Activated CD4-positive, alpha-beta T cell treated with anti-CD3 and anti-CD28 coated beads, Interleukin-2, amount 10 ng/mL, durations not matched to agents 24 days and 14 days (primary cell): ENCODE data around the gene HSPE1. TPM values are rescaled to one million over a fixed set of nuclear protein-coding genes. Genes with fewer than 3 reads are reported as not detected.
"Not testable (repeated sequence)": the region's sequence is repeated elsewhere in the genome, so short reads cannot be mapped to it uniquely, and the experiment has no call there.

Experiments used
- DNase-seq: peaks from one replicate; pipeline ENCODE4 v3.0.0; 2022
- H3K27ac Mint-ChIP-seq: one replicate; pipeline ENCODE4 v1.8.0; 2022; ENCODE audit warnings: mild to moderate bottlenecking, mixed read lengths
- H3K27me3 Mint-ChIP-seq: one replicate; pipeline ENCODE4 v1.8.0; 2022; ENCODE audit warnings: mixed read lengths
- H3K36me3 Mint-ChIP-seq: one replicate; pipeline ENCODE4 v1.8.0; 2022; ENCODE audit warnings: low read depth, mild to moderate bottlenecking, mixed read lengths
- H3K4me1 Mint-ChIP-seq: one replicate; pipeline ENCODE4 v1.8.0; 2021; ENCODE audit warnings: mixed read lengths
- H3K4me3 Mint-ChIP-seq: one replicate; pipeline ENCODE4 v1.8.0; 2022; ENCODE audit warnings: mild to moderate bottlenecking, moderate library complexity, mixed read lengths
- H3K9me3 Mint-ChIP-seq: one replicate; pipeline ENCODE4 v1.8.0; 2021; ENCODE audit warnings: mixed read lengths
- intact Hi-C: fragments of 100-400 bp; cut with micrococcal nuclease; formaldehyde crosslinking; loops from one replicate; pipeline ENCODE4 v1.15.1; 2023
- total RNA-seq: library from RNA; stranded (reverse); gene quantifications from 2 replicates; pipeline ENCODE4 v1.2.3, GENCODE V29; 2022

Gene HSPE1
- total RNA-seq, 1 donor from 2014 or later = 411 TPM

DNA sequence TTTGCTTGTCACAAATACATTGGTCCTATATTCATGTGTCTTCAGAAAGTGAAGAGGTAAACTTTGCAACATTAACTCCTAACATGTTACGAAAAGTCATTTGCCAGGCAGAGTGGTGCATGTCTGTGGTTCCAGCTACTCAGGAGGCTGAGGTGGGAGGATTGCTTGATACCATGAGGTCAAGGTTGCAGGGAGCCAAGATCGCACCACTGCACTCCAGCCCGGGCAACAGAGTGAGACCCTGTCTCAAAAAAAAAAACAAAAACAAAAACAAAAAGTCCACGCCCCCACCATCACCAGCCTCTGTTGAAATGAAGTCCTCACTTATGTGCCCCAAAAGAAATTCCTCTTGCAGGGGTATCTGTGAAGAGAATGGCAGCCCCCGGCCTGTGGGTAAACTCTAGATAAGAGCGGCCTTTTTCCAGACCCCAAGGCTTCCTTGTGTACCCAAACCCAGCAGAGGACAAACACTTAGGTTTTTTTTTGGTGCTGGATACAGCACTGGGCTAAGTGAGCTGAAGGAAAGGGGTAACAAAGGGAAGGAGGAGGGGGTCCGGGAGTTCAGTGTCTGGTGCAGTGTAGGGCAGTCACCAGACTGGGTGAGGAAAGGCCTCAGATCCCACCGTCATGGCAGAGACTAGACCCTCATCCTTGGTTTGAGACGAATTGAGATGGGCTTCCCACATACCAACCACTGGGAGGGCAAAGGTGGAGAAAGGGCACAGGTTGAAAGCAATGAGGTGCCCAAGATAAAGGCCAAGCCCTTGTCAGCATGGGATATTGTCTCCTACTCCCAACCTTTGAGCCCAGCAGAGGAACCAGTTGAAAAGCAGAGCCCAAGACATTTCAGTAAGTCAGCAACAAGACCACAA is 19.8 kb upstream of the HSPE1 start:
- H3K27ac Mint-ChIP-seq = no peak overlapping the region
- H3K4me1 Mint-ChIP-seq = no peaks in the 10 kb centered on the region
- intact Hi-C loops = no loop called here
- H3K36me3 Mint-ChIP-seq = peaks cover 65% of the 10 kb centered on the region
- H3K9me3 Mint-ChIP-seq = no peaks in the 10 kb centered on the region
- no peaks in the 10 kb centered on the region for H3K27me3 Mint-ChIP-seq
- DNase-seq = no peak
- no peak overlapping the region for H3K4me3 Mint-ChIP-seq

GRCh38 chr2:197484248-197484647 is 15.9 kb upstream of the HSPE1 start:
- not testable (repeated sequence) for DNase-seq, H3K4me1 Mint-ChIP-seq, H3K27ac Mint-ChIP-seq, H3K27me3 Mint-ChIP-seq, H3K9me3 Mint-ChIP-seq, H3K4me3 Mint-ChIP-seq
- intact Hi-C loops = loop anchor here (2.0 kb wide), 1 partner anchor 15 kb away; the partner anchor contains the start of gene HSPD1
- peaks cover 78% of the 10 kb centered on the region for H3K36me3 Mint-ChIP-seq

- DNase-seq = no peak
- Mint-ChIP-seq H3K27me3 (no peaks in the 10 kb centered on the region), H3K4me3 (no peak overlapping the region), H3K4me1 (peaks cover 8% of the 10 kb centered on the region), H3K27ac (no peak overlapping the region), H3K36me3 (peaks cover 82% of the 10 kb centered on the region), H3K9me3 (no peaks in the 10 kb centered on the region)
- intact Hi-C loops = no loop called here
Measured at GRCh38 chr2:197486175-197486574, 14.0 kb upstream of the HSPE1 start.

GRCh38 chr2:197487385-197487784 is 12.8 kb upstream of the HSPE1 start:
- Mint-ChIP-seq H3K36me3 (peaks cover 86% of the 10 kb centered on the region), H3K27ac (no peak overlapping the region), H3K9me3 (no peaks in the 10 kb centered on the region), H3K4me1 (peaks cover 11% of the 10 kb centered on the region), H3K27me3 (no peaks in the 10 kb centered on the region), H3K4me3 (no peak overlapping the region)
- intact Hi-C loops = no loop called here
- DNase-seq = no peak

DNA sequence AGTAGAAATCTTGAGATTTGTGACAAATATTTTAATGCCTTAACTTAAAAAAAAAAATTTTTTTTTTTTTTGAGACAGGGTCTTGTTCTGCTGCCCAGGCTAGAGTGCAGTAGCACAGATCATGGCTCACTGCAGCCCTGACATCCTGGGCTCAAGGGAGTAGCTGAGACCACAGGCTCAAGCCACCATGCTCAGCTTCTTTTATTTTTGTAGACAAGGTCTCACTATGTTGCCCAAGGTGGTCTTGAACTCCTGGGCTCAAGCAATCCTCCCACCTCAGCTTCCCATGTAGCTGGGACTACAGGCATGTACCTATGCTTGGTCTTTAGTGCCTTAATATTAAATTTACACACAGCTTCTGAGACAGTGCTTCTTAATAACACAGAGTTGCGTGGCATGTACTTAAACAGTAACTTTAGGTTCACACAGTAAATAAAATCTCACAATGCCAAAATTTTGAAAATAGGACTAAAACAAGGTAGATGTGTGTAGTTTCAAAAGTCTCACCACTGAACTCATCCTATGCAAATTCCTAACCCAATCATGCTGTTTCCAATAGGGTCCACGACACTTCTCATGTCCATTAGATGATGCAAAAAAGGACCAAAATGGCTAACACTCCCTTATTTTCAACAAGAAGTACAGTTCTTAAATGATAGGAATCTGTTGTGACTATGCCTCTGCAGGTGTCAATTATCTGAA is 4.6 kb upstream of the HSPE1 start:
- Mint-ChIP-seq H3K27ac (peak overlapping the region; percentile 29), H3K4me3 (peak overlapping the region; percentile 95), H3K27me3 (no peaks in the 10 kb centered on the region), H3K9me3 (no peaks in the 10 kb centered on the region), H3K36me3 (peaks cover 80% of the 10 kb centered on the region), H3K4me1 (peaks cover 40% of the 10 kb centered on the region)
- no peak for DNase-seq
- intact Hi-C loops = no loop called here

DNA sequence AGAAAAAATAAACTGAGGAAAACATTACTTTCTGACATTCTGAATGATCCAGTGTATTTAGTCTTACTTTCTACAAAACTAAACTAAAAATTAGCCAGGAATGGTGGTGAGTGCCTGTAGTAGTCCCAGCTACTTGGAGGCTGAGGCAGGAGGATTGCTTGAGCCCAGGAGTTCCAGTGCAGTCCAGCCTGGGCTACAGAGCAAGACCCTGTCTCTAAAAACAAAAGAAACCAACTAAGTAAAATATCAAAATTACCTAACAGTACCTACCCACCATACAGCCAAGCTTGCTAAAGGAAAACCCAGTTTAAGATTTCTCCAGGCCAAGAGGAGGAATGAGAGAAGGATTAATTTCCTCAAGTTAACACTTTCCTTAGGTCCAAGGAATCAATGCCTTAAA is 3.5 kb upstream of the HSPE1 start:
- H3K9me3 Mint-ChIP-seq = no peaks in the 10 kb centered on the region
- intact Hi-C loops = no loop called here
- H3K36me3 Mint-ChIP-seq = peaks cover 80% of the 10 kb centered on the region
- no peaks in the 10 kb centered on the region for H3K27me3 Mint-ChIP-seq
- peaks cover 39% of the 10 kb centered on the region for H3K4me1 Mint-ChIP-seq
- no peak for DNase-seq
- H3K27ac Mint-ChIP-seq = peak overlapping the region; percentile 26
- peak overlapping the region; percentile 95 for H3K4me3 Mint-ChIP-seq

DNA sequence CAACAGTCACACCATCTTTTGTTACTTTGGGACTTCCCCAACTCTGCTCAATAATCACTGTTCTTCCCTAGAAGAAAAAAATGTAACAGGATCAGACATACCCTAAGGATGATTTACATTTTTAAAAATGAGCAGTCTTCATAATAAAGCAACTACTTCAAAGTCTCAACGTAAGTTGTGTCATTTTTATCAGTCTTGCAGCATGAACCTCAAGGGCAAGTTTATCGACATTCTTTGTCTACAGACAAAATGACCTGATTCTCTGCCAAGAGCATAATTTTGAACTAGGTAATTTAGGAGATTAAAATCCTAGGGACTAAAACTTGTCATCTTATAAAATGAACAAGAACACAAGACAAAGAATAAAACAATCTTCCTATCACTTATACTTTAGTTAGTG is 2.9 kb upstream of the HSPE1 start:
- Mint-ChIP-seq H3K36me3 (peaks cover 84% of the 10 kb centered on the region), H3K4me3 (peak overlapping the region; percentile 95), H3K27me3 (no peaks in the 10 kb centered on the region), H3K4me1 (peaks cover 46% of the 10 kb centered on the region), H3K9me3 (no peaks in the 10 kb centered on the region), H3K27ac (peak overlapping the region; percentile 72)
- intact Hi-C loops = no loop called here
- no peak for DNase-seq

GRCh38 chr2:197498235-197498936 is 1.8 kb upstream of the HSPE1 start:
- H3K27me3 Mint-ChIP-seq = no peaks in the 10 kb centered on the region
- peak overlapping the region; percentile 98 for H3K27ac Mint-ChIP-seq
- peaks cover 83% of the 10 kb centered on the region for H3K36me3 Mint-ChIP-seq
- peak overlapping the region; percentile 95 for H3K4me3 Mint-ChIP-seq
- peaks cover 45% of the 10 kb centered on the region for H3K4me1 Mint-ChIP-seq
- no peak for DNase-seq
- intact Hi-C loops = loop anchor here (2.0 kb wide), 2 partner anchors 14 to 572 kb away; partner anchors contain the start of gene PGAP1
- H3K9me3 Mint-ChIP-seq = no peaks in the 10 kb centered on the region

- Mint-ChIP-seq H3K4me1 (peaks cover 45% of the 10 kb centered on the region), H3K27ac (peak overlapping the region; percentile 98), H3K36me3 (peaks cover 84% of the 10 kb centered on the region), H3K27me3 (no peaks in the 10 kb centered on the region), H3K4me3 (peak overlapping the region; percentile 95), H3K9me3 (no peaks in the 10 kb centered on the region)
- peak; percentile 87 for DNase-seq
- intact Hi-C loops = loop anchor here (2.0 kb wide), 2 partner anchors 14 to 572 kb away; partner anchors contain the start of gene PGAP1
Measured at GRCh38 chr2:197498937-197499593, 1.1 kb upstream of the HSPE1 start.

- H3K9me3 Mint-ChIP-seq = no peaks in the 10 kb centered on the region
- peak overlapping the region; percentile 98 for H3K27ac Mint-ChIP-seq
- peaks cover 38% of the 10 kb centered on the region for H3K4me1 Mint-ChIP-seq
- H3K27me3 Mint-ChIP-seq = no peaks in the 10 kb centered on the region
- intact Hi-C loops = loop anchor here (1.0 to 10.0 kb wide), 5 partner anchors 15 to 1326 kb away; partner anchors contain the start of genes COQ10B, MARS2, SF3B1 and STK17B
- peaks cover 81% of the 10 kb centered on the region for H3K36me3 Mint-ChIP-seq
- peak overlapping the region; percentile 95 for H3K4me3 Mint-ChIP-seq
- peak; percentile 72 for DNase-seq
Measured at GRCh38 chr2:197500503-197501131, 438 bp downstream of the HSPE1 start.

- no peak for DNase-seq
- peaks cover 68% of the 10 kb centered on the region for H3K36me3 Mint-ChIP-seq
- H3K4me3 Mint-ChIP-seq = peak overlapping the region; percentile 95
- H3K4me1 Mint-ChIP-seq = peaks cover 23% of the 10 kb centered on the region
- peak overlapping the region; percentile 47 for H3K27ac Mint-ChIP-seq
- no peaks in the 10 kb centered on the region for H3K27me3 Mint-ChIP-seq
- intact Hi-C loops = loop anchor here (10.0 kb wide), 1 partner anchor 1327 kb away; the partner anchor contains the start of gene STK17B
- no peaks in the 10 kb centered on the region for H3K9me3 Mint-ChIP-seq
Measured at GRCh38 chr2:197502201-197502600, 2.0 kb downstream of the HSPE1 start.

DNA sequence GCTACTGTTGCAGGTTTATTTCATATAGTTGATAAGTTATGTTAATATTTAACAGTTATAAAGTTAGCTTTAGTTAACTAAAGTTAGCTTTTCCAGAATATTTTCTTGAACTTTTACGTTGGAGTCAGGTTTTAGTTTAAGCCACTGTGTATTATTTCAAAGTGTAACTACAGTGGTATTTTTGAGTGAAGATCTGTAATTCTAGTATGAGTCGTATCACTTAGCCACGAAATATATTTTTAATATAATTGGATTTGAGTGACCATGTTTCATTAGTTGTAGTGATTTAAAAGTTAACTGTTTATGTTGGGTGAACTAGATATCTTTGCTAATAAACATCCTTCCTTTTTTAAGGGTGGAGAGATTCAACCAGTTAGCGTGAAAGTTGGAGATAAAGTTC is 2.5 kb downstream of the HSPE1 start:
- Mint-ChIP-seq H3K27me3 (no peaks in the 10 kb centered on the region), H3K4me3 (peak overlapping the region; percentile 95), H3K27ac (no peak overlapping the region), H3K4me1 (peaks cover 18% of the 10 kb centered on the region), H3K9me3 (no peaks in the 10 kb centered on the region), H3K36me3 (peaks cover 65% of the 10 kb centered on the region)
- DNase-seq = no peak
- intact Hi-C loops = loop anchor here (10.0 kb wide), 1 partner anchor 1328 kb away; the partner anchor contains the start of gene STK17B

GRCh38 chr2:197504000-197504399 is 3.8 kb downstream of the HSPE1 start:
- no peaks in the 10 kb centered on the region for H3K9me3 Mint-ChIP-seq
- no peak overlapping the region for H3K4me3 Mint-ChIP-seq
- DNase-seq = no peak
- intact Hi-C loops = loop anchor here (10.0 kb wide), 1 partner anchor 1329 kb away; the partner anchor contains the start of gene STK17B
- H3K36me3 Mint-ChIP-seq = peaks cover 57% of the 10 kb centered on the region
- H3K27ac Mint-ChIP-seq = no peak overlapping the region
- H3K4me1 Mint-ChIP-seq = peaks cover 15% of the 10 kb centered on the region
- no peaks in the 10 kb centered on the region for H3K27me3 Mint-ChIP-seq
